Measurements from ENCODE around the gene MANSC1.
"Not testable (repeated sequence)": the region's sequence is repeated elsewhere in the genome, so short reads cannot be mapped to it uniquely, and the experiment has no call there.

Gene MANSC1

DNA sequence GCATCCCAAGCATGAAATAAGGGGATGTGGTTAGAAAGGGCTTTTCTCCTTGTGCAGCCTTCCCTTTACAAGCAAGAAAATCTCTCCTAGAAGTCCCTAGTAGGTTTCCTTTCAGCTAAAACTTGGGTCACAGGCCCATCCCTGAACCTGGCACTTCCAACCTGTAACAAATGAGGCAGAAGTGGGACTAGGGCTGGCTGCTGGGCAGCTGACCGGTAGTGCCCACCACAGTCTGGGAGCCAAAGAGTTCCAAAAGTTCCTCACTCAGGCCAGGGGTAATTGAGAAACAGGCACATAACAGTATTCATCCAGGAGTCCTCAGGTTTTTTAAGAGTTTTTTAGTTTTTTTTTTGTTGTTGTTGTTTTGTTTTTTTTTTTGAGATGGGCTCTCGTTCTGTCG, 23.8 kb downstream of the MANSC1 start:
- Histone ChIP-seq H3K4me1 (ENCODE audit: control insufficient read depth, insufficient read depth, low read length) (no peaks in the 10 kb centered on the region), H3K27ac (ENCODE audit: insufficient read depth, low read depth, low read length, poor library complexity, severe bottlenecking) (no peak overlapping the region), H3K36me3 (ENCODE audit: control insufficient read depth, insufficient read depth, low read length) (no peaks in the 10 kb centered on the region), H3K27me3 (ENCODE audit: control insufficient read depth, insufficient read depth, low read length, poor library complexity, severe bottlenecking) (no peaks in the 10 kb centered on the region), H3K9me3 (ENCODE audit: control insufficient read depth, low read length) (no peaks in the 10 kb centered on the region), H3K4me3 (ENCODE audit: insufficient read depth, low read depth, low read length) (no peak overlapping the region)
- 92 to 93% methylated on average over 3 of the region's 3 CpGs for WGBS, 2 experiments

DNA sequence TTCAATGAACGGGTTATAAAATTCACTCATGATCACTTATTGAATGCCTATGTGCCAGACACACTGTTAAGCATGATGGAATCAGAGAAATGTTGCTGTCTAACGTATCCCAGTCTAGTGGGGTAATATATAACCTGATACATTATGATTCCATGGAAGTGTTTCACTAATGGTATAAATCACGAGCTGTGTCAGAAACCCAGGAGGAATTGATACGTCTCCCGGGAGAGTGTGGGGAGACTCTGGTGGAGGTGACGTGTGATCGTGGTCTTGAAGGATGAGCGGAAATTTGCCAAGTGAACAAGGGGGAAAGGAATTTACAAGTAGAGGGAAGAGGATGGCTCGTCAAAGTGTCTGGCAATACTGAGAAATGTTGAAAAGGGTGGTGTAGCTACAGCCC, 26.5 kb downstream of the MANSC1 start:
- H3K36me3 ChIP-seq (ENCODE audit: control insufficient read depth, insufficient read depth, low read length) = no peaks in the 10 kb centered on the region

DNA sequence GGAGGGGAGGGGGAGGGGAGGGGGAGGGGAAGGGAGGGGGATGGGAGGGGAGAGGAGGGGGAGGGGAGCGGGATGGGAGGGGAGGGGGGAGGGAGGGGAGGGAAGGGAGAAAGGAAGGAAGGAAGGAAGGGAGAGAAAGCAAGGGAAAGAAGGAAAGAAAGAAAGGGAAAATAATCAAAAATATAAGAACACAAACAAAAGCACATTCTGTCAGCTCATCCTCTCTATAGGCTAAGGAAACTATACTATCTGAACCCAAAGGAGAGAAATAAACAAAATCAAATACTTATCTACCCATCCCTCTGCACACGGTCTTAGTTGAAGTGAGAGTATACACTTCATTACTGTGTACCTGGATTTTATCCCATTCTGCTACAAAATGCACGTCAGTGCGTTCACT, 26.9 kb downstream of the MANSC1 start:
- 78 to 86% methylated on average over 3 of the region's 4 CpGs for WGBS, 2 experiments
- peaks cover 10% of the 10 kb centered on the region for H3K4me1 ChIP-seq (ENCODE audit: control insufficient read depth, insufficient read depth, low read length)
- no peak overlapping the region for H3K4me3 ChIP-seq (ENCODE audit: insufficient read depth, low read depth, low read length)
- no peaks in the 10 kb centered on the region for H3K36me3 ChIP-seq (ENCODE audit: control insufficient read depth, insufficient read depth, low read length)
- H3K9me3 ChIP-seq (ENCODE audit: control insufficient read depth, low read length) = no peaks in the 10 kb centered on the region
- H3K27me3 ChIP-seq (ENCODE audit: control insufficient read depth, insufficient read depth, low read length, poor library complexity, severe bottlenecking) = no peaks in the 10 kb centered on the region
- H3K27ac ChIP-seq (ENCODE audit: insufficient read depth, low read depth, low read length, poor library complexity, severe bottlenecking) = no peak overlapping the region

More for the DNA sequence above, 26.5 kb downstream of the MANSC1 start:
- Histone ChIP-seq H3K9me3 (ENCODE audit: control insufficient read depth, low read length) (no peaks in the 10 kb centered on the region), H3K27ac (ENCODE audit: insufficient read depth, low read depth, low read length, poor library complexity, severe bottlenecking) (no peak overlapping the region), H3K4me1 (ENCODE audit: control insufficient read depth, insufficient read depth, low read length) (peaks cover 10% of the 10 kb centered on the region), H3K27me3 (ENCODE audit: control insufficient read depth, insufficient read depth, low read length, poor library complexity, severe bottlenecking) (no peaks in the 10 kb centered on the region), H3K4me3 (ENCODE audit: insufficient read depth, low read depth, low read length) (no peak overlapping the region)
- WGBS, 2 experiments = 93 to 95% methylated on average over 9 of the region's 9 CpGs

DNA sequence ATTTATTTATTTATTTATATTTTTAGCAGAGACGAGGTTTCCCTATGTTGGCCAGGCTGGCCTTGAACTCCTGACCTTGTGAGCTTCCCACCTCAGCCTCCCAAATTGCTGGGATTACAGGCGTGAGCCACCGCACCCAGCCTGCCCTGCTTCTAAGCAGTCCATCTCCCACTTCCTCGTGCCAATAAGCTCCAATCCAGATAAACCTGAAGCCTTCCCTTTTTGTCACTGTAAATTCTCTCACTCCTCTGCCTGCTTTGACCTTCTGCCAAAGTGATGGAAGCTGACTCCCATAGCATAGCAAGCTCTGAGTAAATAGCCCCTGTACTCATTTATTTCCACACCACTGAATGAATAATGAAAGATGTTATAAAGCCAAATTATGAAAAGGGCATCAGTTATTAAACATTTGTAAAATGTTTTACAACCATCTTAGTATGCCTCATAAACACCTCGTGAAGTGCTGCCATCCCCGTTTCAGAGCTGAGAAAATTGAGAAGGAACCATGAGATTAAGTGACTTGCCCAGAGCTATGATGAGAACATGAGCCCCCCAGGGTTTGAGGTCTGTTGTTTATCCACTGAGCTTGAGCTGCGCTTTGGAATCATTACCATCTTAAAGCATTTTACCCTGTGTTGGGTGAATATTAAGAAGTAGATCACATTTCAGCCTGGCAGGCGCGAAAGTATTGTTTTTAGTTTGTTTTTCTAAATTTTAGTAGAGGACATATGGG, 30.4 kb downstream of the MANSC1 start:
- WGBS, 2 experiments = 56 to 69% methylated on average over 6 to 9 of the region's 9 CpGs
- no peaks in the 10 kb centered on the region for H3K36me3 ChIP-seq (ENCODE audit: control insufficient read depth, insufficient read depth, low read length)
- H3K27ac ChIP-seq (ENCODE audit: insufficient read depth, low read depth, low read length, poor library complexity, severe bottlenecking) = peak overlapping the region; percentile 5
- H3K4me1 ChIP-seq (ENCODE audit: control insufficient read depth, insufficient read depth, low read length) = peaks cover 10% of the 10 kb centered on the region
- H3K9me3 ChIP-seq (ENCODE audit: control insufficient read depth, low read length) = no peaks in the 10 kb centered on the region
- no peaks in the 10 kb centered on the region for H3K27me3 ChIP-seq (ENCODE audit: control insufficient read depth, insufficient read depth, low read length, poor library complexity, severe bottlenecking)
- no peak overlapping the region for H3K4me3 ChIP-seq (ENCODE audit: insufficient read depth, low read depth, low read length)

DNA sequence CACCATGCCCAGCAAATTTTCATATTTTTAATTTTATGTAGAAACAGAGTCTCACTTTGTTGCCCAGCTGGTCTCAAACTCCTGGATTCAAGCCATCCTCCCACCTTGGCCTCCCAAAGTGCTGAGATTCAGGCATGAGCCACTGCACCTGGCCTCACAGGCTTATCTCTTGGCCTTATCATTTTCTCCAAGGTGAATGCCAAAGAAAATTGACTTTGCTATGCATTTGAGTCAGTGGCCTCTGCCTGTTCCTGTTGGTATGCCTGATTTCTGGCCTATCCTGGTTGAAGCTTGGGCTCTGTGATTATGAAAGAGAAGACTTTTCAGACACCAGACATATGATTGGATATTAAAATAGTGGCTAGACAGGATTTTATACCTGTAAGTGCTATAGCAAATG, 34.2 kb downstream of the MANSC1 start:
- Histone ChIP-seq H3K27ac (ENCODE audit: insufficient read depth, low read depth, low read length, poor library complexity, severe bottlenecking) (no peak overlapping the region), H3K27me3 (ENCODE audit: control insufficient read depth, insufficient read depth, low read length, poor library complexity, severe bottlenecking) (no peaks in the 10 kb centered on the region), H3K9me3 (ENCODE audit: control insufficient read depth, low read length) (no peaks in the 10 kb centered on the region), H3K4me1 (ENCODE audit: control insufficient read depth, insufficient read depth, low read length) (peaks cover 10% of the 10 kb centered on the region), H3K4me3 (ENCODE audit: insufficient read depth, low read depth, low read length) (no peak overlapping the region), H3K36me3 (ENCODE audit: control insufficient read depth, insufficient read depth, low read length) (no peaks in the 10 kb centered on the region)

DNA sequence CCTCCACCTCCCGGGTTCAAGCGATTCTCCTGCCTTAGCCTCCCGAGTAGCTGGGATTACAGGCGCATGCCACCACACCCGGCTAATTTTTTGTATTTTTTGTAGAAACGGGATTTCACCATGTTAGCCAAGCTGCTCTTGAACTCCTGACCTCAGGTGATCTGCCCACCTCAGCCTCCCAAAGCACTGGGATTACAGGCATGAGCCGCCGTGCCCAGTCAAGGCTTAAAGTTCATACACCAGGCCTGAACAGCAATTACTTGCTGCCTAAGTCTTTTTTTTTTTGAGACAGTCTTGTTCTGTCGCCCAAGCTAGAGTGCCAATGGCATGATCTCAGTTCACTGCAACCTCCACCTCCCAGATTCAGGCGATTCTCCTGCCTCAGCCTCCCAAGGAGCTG, 39.3 kb downstream of the MANSC1 start:
- H3K4me1 ChIP-seq (ENCODE audit: control insufficient read depth, insufficient read depth, low read length); H3K9me3 ChIP-seq (ENCODE audit: control insufficient read depth, low read length); H3K27me3 ChIP-seq (ENCODE audit: control insufficient read depth, insufficient read depth, low read length, poor library complexity, severe bottlenecking); H3K36me3 ChIP-seq (ENCODE audit: control insufficient read depth, insufficient read depth, low read length); H3K27ac ChIP-seq (ENCODE audit: insufficient read depth, low read depth, low read length, poor library complexity, severe bottlenecking); H3K4me3 ChIP-seq (ENCODE audit: insufficient read depth, low read depth, low read length): not testable (repeated sequence)
- 82 to 84% methylated on average over 10 of the region's 10 CpGs for WGBS, 2 experiments

DNA sequence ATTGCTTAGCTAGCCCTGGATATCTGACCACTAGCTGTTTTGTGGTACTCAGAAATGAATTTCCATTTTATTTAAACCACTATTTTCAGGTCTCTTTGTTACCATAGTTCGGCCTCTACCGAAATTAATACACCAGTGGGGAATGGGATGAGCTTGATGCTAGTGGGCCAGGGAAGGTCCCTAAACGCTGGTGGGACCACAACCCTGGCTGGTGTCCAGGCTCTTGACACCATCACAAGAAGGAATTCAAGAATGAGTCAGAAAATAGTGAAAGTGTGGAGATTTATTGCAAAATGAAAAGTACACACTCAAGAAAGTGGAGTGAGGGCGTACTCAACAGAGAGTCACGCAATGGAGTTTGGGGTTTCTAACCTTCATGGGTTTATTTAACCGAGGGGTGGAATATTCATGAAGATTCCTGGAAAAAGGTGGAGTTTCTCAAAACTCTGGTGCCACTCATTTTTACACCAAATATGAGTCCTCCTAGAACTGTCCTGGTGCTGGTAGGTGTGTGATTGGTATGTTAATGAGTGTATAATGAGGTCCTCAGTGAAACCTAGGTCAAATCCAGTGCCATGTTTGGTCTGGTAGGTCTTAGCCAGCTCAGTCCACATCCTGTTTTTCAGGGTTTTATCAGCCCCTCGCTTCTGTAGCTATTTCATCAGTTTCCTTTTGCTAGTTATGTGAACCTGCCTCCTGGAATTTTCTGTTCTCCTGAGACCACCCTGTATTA, 44.3 kb downstream of the MANSC1 start:
- Histone ChIP-seq H3K36me3 (ENCODE audit: control insufficient read depth, insufficient read depth, low read length) (no peaks in the 10 kb centered on the region), H3K4me3 (ENCODE audit: insufficient read depth, low read depth, low read length) (no peak overlapping the region), H3K27me3 (ENCODE audit: control insufficient read depth, insufficient read depth, low read length, poor library complexity, severe bottlenecking) (no peaks in the 10 kb centered on the region), H3K27ac (ENCODE audit: insufficient read depth, low read depth, low read length, poor library complexity, severe bottlenecking) (no peak overlapping the region), H3K4me1 (ENCODE audit: control insufficient read depth, insufficient read depth, low read length) (no peaks in the 10 kb centered on the region), H3K9me3 (ENCODE audit: control insufficient read depth, low read length) (peaks cover 3% of the 10 kb centered on the region)
- 93 to 96% methylated on average over 7 of the region's 7 CpGs for WGBS, 2 experiments

DNA sequence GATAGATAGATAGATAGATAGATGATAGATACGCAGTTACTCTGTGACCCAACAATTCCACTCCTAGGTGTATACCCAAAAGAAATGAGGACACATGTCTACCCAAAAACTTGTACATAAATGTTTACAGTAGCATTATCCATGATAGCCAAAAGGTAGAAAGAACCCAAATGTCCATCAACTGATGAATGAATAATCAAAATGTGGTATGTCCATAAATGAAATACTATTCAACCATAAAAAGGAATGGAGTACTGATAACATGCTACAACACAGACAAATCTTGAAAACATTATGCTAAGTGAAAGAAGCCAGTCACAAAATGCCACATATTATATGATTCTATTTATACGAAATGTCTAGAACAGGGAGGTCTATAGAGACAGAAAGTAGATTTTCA, 47.1 kb downstream of the MANSC1 start:
- no peaks in the 10 kb centered on the region for H3K4me1 ChIP-seq (ENCODE audit: control insufficient read depth, insufficient read depth, low read length)
- peaks cover 3% of the 10 kb centered on the region for H3K9me3 ChIP-seq (ENCODE audit: control insufficient read depth, low read length)
- H3K27me3 ChIP-seq (ENCODE audit: control insufficient read depth, insufficient read depth, low read length, poor library complexity, severe bottlenecking) = no peaks in the 10 kb centered on the region
- no peak overlapping the region for H3K27ac ChIP-seq (ENCODE audit: insufficient read depth, low read depth, low read length, poor library complexity, severe bottlenecking)
- WGBS, 2 experiments = 89 to 100% methylated on average over 1 of the region's 2 CpGs
- H3K36me3 ChIP-seq (ENCODE audit: control insufficient read depth, insufficient read depth, low read length) = no peaks in the 10 kb centered on the region
- H3K4me3 ChIP-seq (ENCODE audit: insufficient read depth, low read depth, low read length) = no peak overlapping the region

DNA sequence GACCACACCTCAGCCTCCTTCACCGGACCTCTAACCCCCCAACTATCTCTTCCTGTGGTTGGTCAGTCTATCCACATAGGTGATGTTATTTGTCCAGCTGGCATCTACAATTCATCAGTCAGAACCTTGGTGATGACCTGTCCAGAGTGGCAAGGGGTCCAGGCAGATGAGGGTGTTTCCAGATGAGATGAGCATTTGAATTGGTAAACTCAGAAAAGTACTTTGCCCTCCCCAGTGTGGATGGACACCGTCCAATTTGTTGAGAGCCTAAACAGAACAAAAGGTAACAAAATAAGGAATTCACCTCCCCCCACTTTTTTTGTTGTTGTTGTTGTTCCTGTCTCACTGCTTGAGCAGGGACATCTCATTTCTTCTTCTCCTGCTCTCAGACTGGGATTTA, 48.9 kb downstream of the MANSC1 start:
- no peaks in the 10 kb centered on the region for H3K27me3 ChIP-seq (ENCODE audit: control insufficient read depth, insufficient read depth, low read length, poor library complexity, severe bottlenecking)
- H3K9me3 ChIP-seq (ENCODE audit: control insufficient read depth, low read length) = peaks cover 3% of the 10 kb centered on the region
- 90 to 97% methylated on average over 2 of the region's 2 CpGs for WGBS, 2 experiments

DNA sequence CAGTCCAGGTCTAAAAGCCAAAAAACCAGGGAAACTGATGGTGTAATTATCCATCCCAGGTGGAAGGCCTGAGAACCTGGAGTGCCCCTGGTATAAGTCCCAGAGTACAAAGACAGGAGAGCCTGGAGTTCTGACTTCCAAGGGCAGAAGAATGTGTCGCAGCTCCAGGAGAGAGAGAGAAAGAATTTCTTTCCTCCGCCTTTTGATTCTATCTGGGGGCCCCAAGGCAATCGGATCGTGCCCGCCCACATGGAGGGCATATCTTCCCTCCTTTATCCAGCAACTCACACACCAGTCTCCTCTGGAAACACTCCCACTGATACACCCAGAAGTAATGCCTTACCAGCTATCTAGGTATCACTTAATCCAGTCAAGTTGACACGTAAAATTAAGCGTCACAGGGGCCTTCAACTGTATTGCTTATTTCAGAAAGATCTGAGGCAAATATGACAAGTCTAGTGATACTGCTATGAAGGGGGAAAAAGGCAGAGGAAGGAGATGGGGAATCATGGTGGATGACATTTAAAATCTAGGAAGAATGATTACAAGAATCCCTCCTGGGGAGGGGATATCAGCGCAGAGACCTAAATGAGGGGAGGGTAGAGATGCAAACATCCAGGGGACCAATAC, 52.7 kb downstream of the MANSC1 start:
- Histone ChIP-seq H3K4me1 (ENCODE audit: control insufficient read depth, insufficient read depth, low read length) (peaks cover 14% of the 10 kb centered on the region), H3K9me3 (ENCODE audit: control insufficient read depth, low read length) (no peaks in the 10 kb centered on the region), H3K36me3 (ENCODE audit: control insufficient read depth, insufficient read depth, low read length) (no peaks in the 10 kb centered on the region), H3K27ac (ENCODE audit: insufficient read depth, low read depth, low read length, poor library complexity, severe bottlenecking) (no peak overlapping the region), H3K27me3 (ENCODE audit: control insufficient read depth, insufficient read depth, low read length, poor library complexity, severe bottlenecking) (no peaks in the 10 kb centered on the region), H3K4me3 (ENCODE audit: insufficient read depth, low read depth, low read length) (no peak overlapping the region)
- 78 to 83% methylated on average over 8 of the region's 8 CpGs for WGBS, 2 experiments

More for the DNA sequence above, 48.9 kb downstream of the MANSC1 start:
- H3K4me1 ChIP-seq (ENCODE audit: control insufficient read depth, insufficient read depth, low read length) = no peaks in the 10 kb centered on the region
- no peak overlapping the region for H3K4me3 ChIP-seq (ENCODE audit: insufficient read depth, low read depth, low read length)
- H3K36me3 ChIP-seq (ENCODE audit: control insufficient read depth, insufficient read depth, low read length) = no peaks in the 10 kb centered on the region
- no peak overlapping the region for H3K27ac ChIP-seq (ENCODE audit: insufficient read depth, low read depth, low read length, poor library complexity, severe bottlenecking)

Data from ectodermal cell (in vitro differentiated cells).